ENCODE results near the gene ADNP. TPM values are rescaled to one million over a fixed set of nuclear protein-coding genes. Genes with fewer than 3 reads are reported as not detected.

The ADNP gene
- total RNA-seq, 1 donor from 2014 or later = 69.2 TPM

DNA sequence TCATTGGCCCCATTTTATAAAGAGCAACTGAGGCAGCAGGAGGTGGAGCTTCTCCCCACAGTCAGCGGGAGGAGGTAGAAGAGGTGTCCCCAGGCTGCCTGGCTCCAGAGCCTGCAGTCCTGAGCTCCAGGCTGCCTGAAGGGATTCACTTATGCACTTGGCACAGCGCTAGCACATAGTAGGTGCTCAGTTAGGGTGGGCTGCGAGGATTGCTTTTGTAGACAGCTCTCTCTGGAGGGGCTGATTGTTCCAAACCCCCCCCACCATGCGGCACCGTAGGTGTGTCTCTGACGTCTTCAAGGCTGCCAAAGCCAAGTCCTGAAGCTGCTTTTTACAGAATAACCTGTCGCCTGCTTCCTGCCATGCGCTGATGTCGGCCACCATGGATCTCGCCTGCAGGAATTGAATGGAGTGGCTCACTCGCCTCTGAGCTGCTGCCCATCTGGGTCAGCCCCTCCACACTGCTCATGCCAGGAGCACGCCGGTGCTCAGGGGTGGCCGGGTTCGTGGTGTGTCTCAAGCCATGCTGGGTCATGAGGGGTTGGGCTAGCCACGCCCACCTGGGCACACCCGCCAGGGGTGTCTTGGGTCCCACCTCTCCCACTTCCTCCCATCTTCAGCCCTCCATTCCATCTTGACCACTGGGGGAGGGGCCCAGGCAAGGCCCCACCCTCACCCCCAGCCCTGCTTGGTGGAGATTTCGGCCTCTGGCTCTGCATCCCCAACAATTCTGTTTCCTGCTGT lies 76.6 kb downstream of the ADNP start:
- intact Hi-C loops (cut with micrococcal nuclease) = no loop called here

GRCh38 chr20:50852085-50852484 lies 79.2 kb downstream of the ADNP start:
- intact Hi-C loops (cut with micrococcal nuclease) = no loop called here

GRCh38 chr20:50850721-50851286 lies 80.4 kb downstream of the ADNP start:
- intact Hi-C loops (cut with micrococcal nuclease) = no loop called here

DNA sequence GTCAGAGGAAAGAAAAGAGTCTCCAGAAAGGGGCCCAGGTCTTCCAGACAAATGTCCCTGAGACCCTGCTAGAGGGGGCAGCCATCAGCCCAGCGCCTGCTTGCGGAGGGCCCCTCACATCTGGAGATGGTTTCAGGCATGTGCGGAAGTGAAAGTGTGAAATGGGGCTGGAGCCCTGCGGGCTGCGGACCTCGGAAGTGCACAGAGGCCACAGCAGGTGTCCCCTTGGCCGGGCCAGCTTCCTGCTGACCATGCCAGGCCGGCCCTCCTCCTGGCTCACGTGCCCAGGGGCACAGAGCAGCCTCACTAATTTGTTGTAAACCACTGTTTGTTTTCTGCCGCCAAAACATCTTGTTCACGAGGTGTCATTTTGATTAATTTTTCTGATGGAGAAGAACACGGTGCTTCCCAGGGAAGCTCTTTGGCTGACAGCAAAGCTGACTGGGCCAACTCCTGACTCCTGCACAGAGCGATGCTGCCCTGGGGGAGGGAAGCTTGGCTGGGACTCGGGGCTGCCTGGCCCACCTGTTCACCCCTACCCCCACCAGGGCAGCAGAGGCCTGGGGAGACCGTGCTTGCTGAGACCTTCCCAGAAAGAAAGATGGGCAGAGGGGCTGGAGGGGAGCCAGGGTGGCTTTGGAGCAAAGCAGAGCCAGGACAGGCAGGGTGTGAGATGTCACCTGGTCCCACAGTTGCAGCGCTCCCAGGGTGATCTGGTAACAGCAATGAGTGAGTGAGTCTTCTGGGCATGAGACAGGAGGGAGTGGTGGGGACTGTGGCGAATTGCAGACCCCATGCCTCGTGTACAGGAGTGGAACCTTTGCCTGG lies 82.2 kb downstream of the ADNP start:
- intact Hi-C loops (cut with micrococcal nuclease) = no loop called here

GRCh38 chr20:50848341-50848808 lies 82.9 kb downstream of the ADNP start:
- intact Hi-C loops (cut with micrococcal nuclease) = no loop called here

- intact Hi-C loops (cut with micrococcal nuclease) = no loop called here
These were observed 85.5 kb downstream of the ADNP start for GRCh38 chr20:50845566-50846215.

DNA sequence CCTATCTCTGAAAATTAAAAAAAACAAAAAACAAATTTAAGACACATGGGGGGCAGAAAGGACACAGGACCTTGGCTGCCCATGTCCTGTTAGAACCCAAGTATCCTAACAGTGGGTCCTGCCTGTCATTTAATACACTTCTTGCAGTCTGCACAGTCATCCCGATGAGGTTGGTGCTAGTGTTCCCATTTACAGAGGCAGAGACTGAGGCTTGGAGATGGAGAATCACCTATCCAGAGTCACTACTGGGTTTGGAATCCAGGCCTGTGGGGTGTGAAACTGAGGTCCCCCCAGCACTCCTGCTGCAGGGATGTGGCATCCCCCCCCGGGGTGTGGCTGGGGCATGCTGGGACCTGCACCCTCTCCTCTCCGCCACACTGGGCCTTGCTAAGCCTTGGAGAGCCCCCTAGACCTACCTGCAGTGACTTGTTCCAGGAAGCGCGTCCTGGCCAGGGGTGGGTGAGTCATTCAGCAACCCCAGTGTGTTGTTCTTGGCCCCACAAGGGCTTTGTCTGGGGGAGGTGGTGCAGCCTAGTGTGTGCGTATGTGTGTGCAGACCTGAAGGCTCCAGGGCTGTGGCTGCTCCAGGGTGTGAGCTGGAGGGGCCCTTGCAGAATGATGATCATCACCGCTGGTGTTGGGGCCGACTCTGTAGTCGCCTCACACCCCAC lies 86.7 kb downstream of the ADNP start:
- intact Hi-C loops (cut with micrococcal nuclease) = no loop called here

DNA sequence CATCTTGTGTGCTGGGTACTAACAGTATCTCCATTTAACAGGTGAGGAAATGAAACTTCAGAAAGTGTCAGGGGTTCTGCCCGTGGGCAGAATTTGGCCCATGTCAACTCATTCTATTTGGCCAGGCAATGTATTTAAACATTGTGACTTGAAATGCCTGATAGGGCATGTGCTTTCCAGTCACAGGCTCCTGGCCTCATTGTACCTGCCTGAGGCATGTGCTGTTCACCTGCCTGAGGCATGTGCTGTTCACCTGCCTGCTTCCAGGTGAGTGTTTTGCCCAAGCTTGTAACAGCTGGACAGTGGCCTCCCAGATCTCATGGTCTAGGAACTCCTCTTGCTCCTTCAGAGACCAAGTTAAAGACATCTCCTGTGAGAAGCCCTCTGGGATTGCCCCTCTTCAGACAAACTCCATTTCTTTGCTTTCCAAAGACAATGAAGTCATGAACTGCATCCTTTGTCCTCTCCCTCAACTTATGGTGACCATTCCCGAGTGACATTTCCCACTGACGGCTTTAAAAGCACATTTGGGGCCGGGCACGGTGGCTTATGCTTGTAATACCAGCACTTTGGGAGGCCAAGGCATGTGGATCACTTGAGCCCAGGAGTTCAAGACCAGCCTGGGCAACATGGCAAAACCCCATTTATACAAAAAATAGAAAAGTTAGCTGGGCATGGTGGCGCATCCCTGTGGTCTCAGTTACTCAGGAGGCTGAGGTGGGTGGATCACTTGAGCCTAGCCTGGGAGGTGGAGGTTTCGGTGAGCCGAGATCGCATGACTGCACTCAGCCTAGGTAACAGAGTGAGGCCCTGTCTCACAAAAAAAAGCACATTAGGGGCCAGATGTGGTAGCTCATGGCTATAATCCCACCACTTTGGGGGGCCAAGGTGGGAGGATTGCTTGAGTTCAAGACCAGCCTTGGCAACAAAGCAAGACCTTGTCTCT lies 87.6 kb downstream of the ADNP start:
- intact Hi-C loops (cut with micrococcal nuclease) = no loop called here

- intact Hi-C loops (cut with micrococcal nuclease) = no loop called here
These were observed 88.4 kb downstream of the ADNP start for GRCh38 chr20:50842821-50843220.

Other genes with a start within 250 kb of the ADNP start
- gene RIPOR3, start 239.9 kb downstream of the ADNP start, total RNA-seq = not detected in 2 replicates
- 4.1 and 4.5 TPM in 2 replicates for gene PARD6B, start 199.9 kb downstream of the ADNP start, total RNA-seq
- gene BCAS4, start 136.4 kb downstream of the ADNP start, total RNA-seq = 5.5 and 7.1 TPM in 2 replicates
- 40.9 and 44.6 TPM in 2 replicates for gene DPM1, start 27.1 kb upstream of the ADNP start, total RNA-seq
- 4.6 and 4.7 TPM in 2 replicates for gene MOCS3, start 27.4 kb upstream of the ADNP start, total RNA-seq
- gene KCNG1, start 91.7 kb upstream of the ADNP start, total RNA-seq = 0.07 TPM in 1 of 2 replicates, not detected in the other